ENCODE data around the gene CALCR. TPM values are rescaled to one million over a fixed set of nuclear protein-coding genes. Genes with fewer than 3 reads are reported as not detected.

CALCR gene
- polyA plus RNA-seq, 2 of the 4 experiments (the other 2 are of a cell fraction) = 0.06 TPM; not detected in 1

DNA sequence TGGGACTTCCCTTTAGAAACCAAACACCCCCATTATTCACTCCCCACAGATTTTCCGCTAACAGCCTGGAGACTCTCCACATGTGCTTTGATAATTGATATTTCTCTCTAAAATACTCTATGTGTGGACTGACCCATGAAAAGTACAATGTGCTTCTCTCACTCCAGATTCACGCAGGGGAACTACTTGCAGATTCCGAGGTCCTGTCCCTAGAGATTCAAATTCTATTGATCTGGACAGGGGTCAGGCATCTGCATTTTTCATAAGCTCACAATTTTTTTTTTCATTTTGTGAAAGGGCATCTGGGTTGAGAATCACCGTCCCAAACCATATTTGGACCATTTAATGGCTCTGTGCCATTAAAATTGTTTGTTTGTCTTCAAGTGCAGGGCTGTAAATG is 98.7 kb downstream of the CALCR start (continued):
- TF ChIP-seq RNF2 (IDR thresholded peaks at IDR 0.05; ENCODE audit: borderline replicate concordance, low read depth) = no peak
- TF ChIP-seq CEBPB (IDR thresholded peaks at IDR 0.05) = no peak

- H3K27ac ChIP-seq = no peak overlapping the region
- no peak for FAIRE-seq
- H3K9me3 ChIP-seq = no peaks in the 10 kb centered on the region
- DNase-seq (ENCODE audit: low read depth in 1 of 2, low spot score in 1 of 2) = no peak
- POLR2A ChIA-PET = no interaction called here
- CTCF ChIA-PET = interaction anchor here (0.6 to 0.9 kb wide), 2 partner anchors 14 to 90 kb away, joined by 3 read pairs; no protein-coding TSS in a partner anchor
- no peak overlapping the region for H3K4me3 ChIP-seq
- H3K4me1 ChIP-seq = no peaks in the 10 kb centered on the region
- no peak for TF ChIP-seq MAZ (IDR thresholded peaks at IDR 0.05; ENCODE audit: borderline replicate concordance, low read depth, low read length)
- TF ChIP-seq NPAS2 (CRISPR knock-in tag; IDR thresholded peaks at IDR 0.05; ENCODE audit: borderline replicate concordance) = no peak
- TF ChIP-seq HOXB5 (CRISPR knock-in tag; IDR thresholded peaks at IDR 0.05) = no peak
- TF ChIP-seq, protein P1, sequence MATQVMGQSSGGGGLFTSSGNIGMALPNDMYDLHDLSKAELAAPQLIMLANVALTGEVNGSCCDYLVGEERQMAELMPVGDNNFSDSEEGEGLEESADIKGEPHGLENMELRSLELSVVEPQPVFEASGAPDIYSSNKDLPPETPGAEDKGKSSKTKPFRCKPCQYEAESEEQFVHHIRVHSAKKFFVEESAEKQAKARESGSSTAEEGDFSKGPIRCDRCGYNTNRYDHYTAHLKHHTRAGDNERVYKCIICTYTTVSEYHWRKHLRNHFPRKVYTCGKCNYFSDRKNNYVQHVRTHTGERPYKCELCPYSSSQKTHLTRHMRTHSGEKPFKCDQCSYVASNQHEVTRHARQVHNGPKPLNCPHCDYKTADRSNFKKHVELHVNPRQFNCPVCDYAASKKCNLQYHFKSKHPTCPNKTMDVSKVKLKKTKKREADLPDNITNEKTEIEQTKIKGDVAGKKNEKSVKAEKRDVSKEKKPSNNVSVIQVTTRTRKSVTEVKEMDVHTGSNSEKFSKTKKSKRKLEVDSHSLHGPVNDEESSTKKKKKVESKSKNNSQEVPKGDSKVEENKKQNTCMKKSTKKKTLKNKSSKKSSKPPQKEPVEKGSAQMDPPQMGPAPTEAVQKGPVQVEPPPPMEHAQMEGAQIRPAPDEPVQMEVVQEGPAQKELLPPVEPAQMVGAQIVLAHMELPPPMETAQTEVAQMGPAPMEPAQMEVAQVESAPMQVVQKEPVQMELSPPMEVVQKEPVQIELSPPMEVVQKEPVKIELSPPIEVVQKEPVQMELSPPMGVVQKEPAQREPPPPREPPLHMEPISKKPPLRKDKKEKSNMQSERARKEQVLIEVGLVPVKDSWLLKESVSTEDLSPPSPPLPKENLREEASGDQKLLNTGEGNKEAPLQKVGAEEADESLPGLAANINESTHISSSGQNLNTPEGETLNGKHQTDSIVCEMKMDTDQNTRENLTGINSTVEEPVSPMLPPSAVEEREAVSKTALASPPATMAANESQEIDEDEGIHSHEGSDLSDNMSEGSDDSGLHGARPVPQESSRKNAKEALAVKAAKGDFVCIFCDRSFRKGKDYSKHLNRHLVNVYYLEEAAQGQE (IDR thresholded peaks at IDR 0.05) = no peak
- no peak for TF ChIP-seq ESRRA (IDR thresholded peaks at IDR 0.05; ENCODE audit: borderline replicate concordance, low read length)
- TF ChIP-seq JUNB (IDR thresholded peaks at IDR 0.05) = no peak
- TF ChIP-seq EP300 (IDR thresholded peaks at IDR 0.05) = no peak
- no peak for TF ChIP-seq POLR2AphosphoS2 (conservative IDR thresholded peaks at IDR 0.05; ENCODE audit: low read length)
- no peak for TF ChIP-seq PBX3 (IDR thresholded peaks at IDR 0.05)
- TF ChIP-seq ZC3H11A (IDR thresholded peaks at IDR 0.05) = no peak
- no peak for TF ChIP-seq FOSL2 (IDR thresholded peaks at IDR 0.05)
- no peak for TF ChIP-seq FOSL2 (CRISPR knock-in tag; IDR thresholded peaks at IDR 0.05)
- H3K4me2 ChIP-seq = no peak overlapping the region
- ATAC-seq = no peak
- 23% methylated on average over 2 of the region's 2 CpGs for WGBS (ENCODE audit: missing lambda C conversion rate)
These were observed 103.1 kb downstream of the CALCR start for GRCh38 chr7:93471456-93471855.

- H3K27ac ChIP-seq = no peak overlapping the region
- ATAC-seq (no peak), FAIRE-seq (no peak), DNase-seq (ENCODE audit: low read depth in 1 of 2, low spot score in 1 of 2) (no peak)
- TF ChIP-seq ZFP36 (IDR thresholded peaks at IDR 0.05; ENCODE audit: borderline replicate concordance, partially characterized antibody) (no peak), POLR2AphosphoS2 (conservative IDR thresholded peaks at IDR 0.05; ENCODE audit: low read length) (no peak), HOXB13 (CRISPR knock-in tag; IDR thresholded peaks at IDR 0.05; ENCODE audit: low read depth) (no peak), NFE2L2 (conservative IDR thresholded peaks at IDR 0.05; ENCODE audit: low read length) (no peak), RFX5 (IDR thresholded peaks at IDR 0.05) (no peak), HOXA7 (CRISPR knock-in tag; IDR thresholded peaks at IDR 0.05) (no peak)
- no peak overlapping the region for H3K4me3 ChIP-seq
- WGBS (ENCODE audit: missing lambda C conversion rate) = 36% methylated on average over 2 of the region's 2 CpGs
- H3K4me2 ChIP-seq = no peak overlapping the region
- no peaks in the 10 kb centered on the region for H3K9me3 ChIP-seq
- POLR2A ChIA-PET = no interaction called here
- H3K4me1 ChIP-seq = no peaks in the 10 kb centered on the region
- CTCF ChIA-PET = no interaction called here
These were observed 110.8 kb downstream of the CALCR start for GRCh38 chr7:93463764-93464163.

GRCh38 chr7:93461350-93461749 is 113.2 kb downstream of the CALCR start:
- POLR2A ChIA-PET = no interaction called here
- DNase-seq (ENCODE audit: low read depth in 1 of 2, low spot score in 1 of 2) = peak in 1 of 2 experiments; percentile 8
- no peak for TF ChIP-seq EP300 (IDR thresholded peaks at IDR 0.05)
- peak; percentile 14 to 31; a peak in 2 of 5 replicates for TF ChIP-seq RAD21 (conservative IDR thresholded peaks at IDR 0.05 in 1 of 2, IDR thresholded peaks at IDR 0.05 in 1 of 2)

More at GRCh38 chr7:93461350-93461749, 113.2 kb downstream of the CALCR start:
- ATAC-seq = no peak; a peak in 1 of 6 replicates
- 22% methylated on average over 2 of the region's 2 CpGs for WGBS (ENCODE audit: missing lambda C conversion rate)
- no peaks in the 10 kb centered on the region for H3K4me1 ChIP-seq
- no peak overlapping the region for H3K4me3 ChIP-seq
- H3K27ac ChIP-seq = no peak overlapping the region
- no peak overlapping the region for H3K4me2 ChIP-seq
- no peaks in the 10 kb centered on the region for H3K9me3 ChIP-seq
- CTCF ChIA-PET = interaction anchor here (0.6 kb wide), 1 partner anchor 1149 kb away, joined by 3 read pairs; no protein-coding TSS in a partner anchor
- no peak for FAIRE-seq
